ENCODE results near the gene ADCY2. TPM values are rescaled to one million over a fixed set of nuclear protein-coding genes. Genes with fewer than 3 reads are reported as not detected.

Gene ADCY2
- total RNA-seq, 5 donors from 2014 or later (not counting 1 experiment from before 2014, with no cell fraction given) = 0.23 to 0.32 TPM; not detected in 3

- no peaks in the 10 kb centered on the region for H3K36me3 Mint-ChIP-seq
Measured at GRCh38 chr5:7410936-7411511, 15.1 kb downstream of the ADCY2 start.

GRCh38 chr5:7412409-7412808, 16.5 kb downstream of the ADCY2 start:
- ChIA-PET POLR2A (no interaction called here), CTCF (no interaction called here)
- Histone ChIP-seq H3K27ac (ENCODE audit: low read length) (no peak overlapping the region), H3K9me3 (no peaks in the 10 kb centered on the region), H3K4me1 (ENCODE audit: control insufficient read depth in 1 of 2, extremely low read depth in 1 of 2, insufficient read depth in 2 of 2, low read length in 2 of 2) (no peaks in the 10 kb centered on the region), H3K4me3 (ENCODE audit: control insufficient read depth in 1 of 2, extremely low read depth in 1 of 2, low read length in 1 of 2) (no peak overlapping the region), H3K27me3 (replicated peaks in 1 of 2; ENCODE audit: control insufficient read depth in 2 of 2, extremely low read depth in 1 of 2, insufficient read depth in 2 of 2, low read length in 1 of 2) (no peaks in the 10 kb centered on the region), H3K36me3 (ENCODE audit: control insufficient read depth in 2 of 2, extremely low read depth in 1 of 2, insufficient read depth in 1 of 2, low read length in 1 of 2) (no peaks in the 10 kb centered on the region)
- no peaks in the 10 kb centered on the region for H3K4me1 Mint-ChIP-seq
- ATAC-seq (replicated peaks in 1 of 4) = no peak
- no peak for DNase-seq
- H3K27me3 Mint-ChIP-seq = no peaks in the 10 kb centered on the region
- no peak overlapping the region for H3K4me3 Mint-ChIP-seq
- peaks cover 0 to 2% (median under 1%) of the 10 kb centered on the region in 3 donors for H3K9me3 Mint-ChIP-seq
- 89% methylated on average over 8 of the region's 10 CpGs for WGBS (ENCODE audit: insufficient coverage)
- H3K27ac Mint-ChIP-seq = no peak overlapping the region
- no peaks in the 10 kb centered on the region for H3K36me3 Mint-ChIP-seq

More at GRCh38 chr5:7410936-7411511, 15.1 kb downstream of the ADCY2 start:
- H3K27me3 ChIP-seq (replicated peaks in 1 of 2; ENCODE audit: control insufficient read depth in 2 of 2, extremely low read depth in 1 of 2, insufficient read depth in 2 of 2, low read length in 1 of 2) = no peaks in the 10 kb centered on the region
- DNase-seq = no peak
- ATAC-seq (replicated peaks in 1 of 4) = no peak
- H3K36me3 ChIP-seq (ENCODE audit: control insufficient read depth in 2 of 2, extremely low read depth in 1 of 2, insufficient read depth in 1 of 2, low read length in 1 of 2) = no peaks in the 10 kb centered on the region
- no peak overlapping the region for H3K27ac Mint-ChIP-seq
- H3K9me3 Mint-ChIP-seq = peaks cover 0 to 6% (median 4%) of the 10 kb centered on the region in 3 donors
- H3K4me3 Mint-ChIP-seq = no peak overlapping the region
- H3K4me1 Mint-ChIP-seq = no peaks in the 10 kb centered on the region
- H3K27me3 Mint-ChIP-seq = no peaks in the 10 kb centered on the region
- no peaks in the 10 kb centered on the region for H3K9me3 ChIP-seq
- POLR2A ChIA-PET = no interaction called here
- 67% methylated on average over 2 of the region's 5 CpGs for WGBS (ENCODE audit: insufficient coverage)
- no peak overlapping the region for H3K4me3 ChIP-seq (ENCODE audit: control insufficient read depth in 1 of 2, extremely low read depth in 1 of 2, low read length in 1 of 2)
- CTCF ChIA-PET = no interaction called here
- H3K4me1 ChIP-seq (ENCODE audit: control insufficient read depth in 1 of 2, extremely low read depth in 1 of 2, insufficient read depth in 2 of 2, low read length in 2 of 2) = no peaks in the 10 kb centered on the region
- H3K27ac ChIP-seq (ENCODE audit: low read length) = no peak overlapping the region

GRCh38 chr5:7415123-7415522, 19.2 kb downstream of the ADCY2 start:
- POLR2A ChIA-PET = no interaction called here
- H3K4me3 ChIP-seq (ENCODE audit: control insufficient read depth in 1 of 2, extremely low read depth in 1 of 2, low read length in 1 of 2) = no peak overlapping the region
- H3K36me3 ChIP-seq (ENCODE audit: control insufficient read depth in 2 of 2, extremely low read depth in 1 of 2, insufficient read depth in 1 of 2, low read length in 1 of 2) = no peaks in the 10 kb centered on the region
- DNase-seq (no peak), ATAC-seq (replicated peaks in 1 of 4) (no peak)
- 83% methylated on average over 7 of the region's 7 CpGs for WGBS (ENCODE audit: insufficient coverage)
- CTCF ChIA-PET = no interaction called here
- Mint-ChIP-seq H3K4me3 (no peak overlapping the region), H3K4me1 (no peaks in the 10 kb centered on the region), H3K36me3 (no peaks in the 10 kb centered on the region), H3K27me3 (peaks cover 0 to 4% of the 10 kb centered on the region in 2 donors), H3K9me3 (peaks cover 0 to 2% (median 0%) of the 10 kb centered on the region in 3 donors), H3K27ac (no peak overlapping the region)
- peaks cover 0 to 9% of the 10 kb centered on the region in 2 experiments for H3K27me3 ChIP-seq (replicated peaks in 1 of 2; ENCODE audit: control insufficient read depth in 2 of 2, extremely low read depth in 1 of 2, insufficient read depth in 2 of 2, low read length in 1 of 2)
- H3K9me3 ChIP-seq = no peaks in the 10 kb centered on the region
- no peaks in the 10 kb centered on the region for H3K4me1 ChIP-seq (ENCODE audit: control insufficient read depth in 1 of 2, extremely low read depth in 1 of 2, insufficient read depth in 2 of 2, low read length in 2 of 2)
- H3K27ac ChIP-seq (ENCODE audit: low read length) = no peak overlapping the region

GRCh38 chr5:7415587-7416535, 19.9 kb downstream of the ADCY2 start:
- Mint-ChIP-seq H3K27ac (no peak overlapping the region), H3K27me3 (peaks cover 0 to 7% of the 10 kb centered on the region in 2 donors), H3K36me3 (no peaks in the 10 kb centered on the region), H3K4me1 (peaks cover 0 to 4% (median 0%) of the 10 kb centered on the region in 3 donors), H3K9me3 (peaks cover 0 to 2% (median 0%) of the 10 kb centered on the region in 3 donors), H3K4me3 (no peak overlapping the region)
- Histone ChIP-seq H3K36me3 (ENCODE audit: control insufficient read depth in 2 of 2, extremely low read depth in 1 of 2, insufficient read depth in 1 of 2, low read length in 1 of 2) (no peaks in the 10 kb centered on the region), H3K9me3 (no peaks in the 10 kb centered on the region), H3K4me1 (ENCODE audit: control insufficient read depth in 1 of 2, extremely low read depth in 1 of 2, insufficient read depth in 2 of 2, low read length in 2 of 2) (no peaks in the 10 kb centered on the region), H3K4me3 (ENCODE audit: control insufficient read depth in 1 of 2, extremely low read depth in 1 of 2, low read length in 1 of 2) (no peak overlapping the region), H3K27me3 (replicated peaks in 1 of 2; ENCODE audit: control insufficient read depth in 2 of 2, extremely low read depth in 1 of 2, insufficient read depth in 2 of 2, low read length in 1 of 2) (peaks cover 0 to 9% of the 10 kb centered on the region in 2 experiments), H3K27ac (ENCODE audit: low read length) (no peak overlapping the region)
- POLR2A ChIA-PET = no interaction called here
- CTCF ChIA-PET = no interaction called here
- WGBS (ENCODE audit: insufficient coverage) = 91% methylated on average over 8 of the region's 10 CpGs
- DNase-seq (no peak), ATAC-seq (replicated peaks in 1 of 4) (no peak)

GRCh38 chr5:7418276-7418675, 22.3 kb downstream of the ADCY2 start:
- no peak overlapping the region for H3K27ac Mint-ChIP-seq
- WGBS (ENCODE audit: insufficient coverage) = 73% methylated on average over 1 of the region's 3 CpGs
- H3K9me3 Mint-ChIP-seq = peaks cover 0 to 2% (median 0%) of the 10 kb centered on the region in 3 donors
- CTCF ChIA-PET = no interaction called here
- Histone ChIP-seq H3K4me1 (ENCODE audit: control insufficient read depth in 1 of 2, extremely low read depth in 1 of 2, insufficient read depth in 2 of 2, low read length in 2 of 2) (no peaks in the 10 kb centered on the region), H3K4me3 (ENCODE audit: control insufficient read depth in 1 of 2, extremely low read depth in 1 of 2, low read length in 1 of 2) (no peak overlapping the region), H3K27ac (ENCODE audit: low read length) (no peak overlapping the region), H3K36me3 (ENCODE audit: control insufficient read depth in 2 of 2, extremely low read depth in 1 of 2, insufficient read depth in 1 of 2, low read length in 1 of 2) (no peaks in the 10 kb centered on the region), H3K27me3 (replicated peaks in 1 of 2; ENCODE audit: control insufficient read depth in 2 of 2, extremely low read depth in 1 of 2, insufficient read depth in 2 of 2, low read length in 1 of 2) (peaks cover 0 to 9% of the 10 kb centered on the region in 2 experiments), H3K9me3 (no peaks in the 10 kb centered on the region)
- POLR2A ChIA-PET = no interaction called here
- H3K4me1 Mint-ChIP-seq = peaks cover 0 to 4% (median 0%) of the 10 kb centered on the region in 3 donors
- H3K4me3 Mint-ChIP-seq = no peak overlapping the region
- DNase-seq = no peak
- H3K36me3 Mint-ChIP-seq = no peaks in the 10 kb centered on the region
- ATAC-seq (replicated peaks in 1 of 4) = no peak
- H3K27me3 Mint-ChIP-seq = peaks cover 2 to 7% of the 10 kb centered on the region in 2 donors

- H3K4me1 ChIP-seq (ENCODE audit: control insufficient read depth in 1 of 2, extremely low read depth in 1 of 2, insufficient read depth in 2 of 2, low read length in 2 of 2) = no peaks in the 10 kb centered on the region
- no peak for ATAC-seq (replicated peaks in 1 of 4)
- CTCF ChIA-PET = no interaction called here
- H3K4me1 Mint-ChIP-seq = peaks cover 0 to 4% (median 0%) of the 10 kb centered on the region in 3 donors
- no peak overlapping the region for H3K27ac ChIP-seq (ENCODE audit: low read length)
- POLR2A ChIA-PET = no interaction called here
- peaks cover 0 to 9% of the 10 kb centered on the region in 2 experiments for H3K27me3 ChIP-seq (replicated peaks in 1 of 2; ENCODE audit: control insufficient read depth in 2 of 2, extremely low read depth in 1 of 2, insufficient read depth in 2 of 2, low read length in 1 of 2)
- H3K4me3 Mint-ChIP-seq = no peak overlapping the region
- no peak overlapping the region for H3K27ac Mint-ChIP-seq
- peaks cover 2 to 12% of the 10 kb centered on the region in 2 donors for H3K27me3 Mint-ChIP-seq
- H3K36me3 ChIP-seq (ENCODE audit: control insufficient read depth in 2 of 2, extremely low read depth in 1 of 2, insufficient read depth in 1 of 2, low read length in 1 of 2) = no peaks in the 10 kb centered on the region
- 39% methylated on average over 4 of the region's 4 CpGs for WGBS (ENCODE audit: insufficient coverage)
- H3K4me3 ChIP-seq (ENCODE audit: control insufficient read depth in 1 of 2, extremely low read depth in 1 of 2, low read length in 1 of 2) = no peak overlapping the region
- no peak for DNase-seq
- no peaks in the 10 kb centered on the region for H3K36me3 Mint-ChIP-seq
- H3K9me3 ChIP-seq = no peaks in the 10 kb centered on the region
- H3K9me3 Mint-ChIP-seq = peaks cover 0 to 5% (median 4%) of the 10 kb centered on the region in 3 donors
Measured at GRCh38 chr5:7419367-7419766, 23.4 kb downstream of the ADCY2 start.

Data from T-cell (primary cell).